NCI-H2107 (cell line): Measurements from ENCODE around the gene ATP2B2.

ENCODE experiments used
- DNase-seq: peaks from one replicate; lab custom pipeline; 2025; lab: John Stamatoyannopoulos, UW

ATP2B2 gene

GRCh38 chr3:10529809-10530208, 24.4 kb upstream of the ATP2B2 start:
- no peak for DNase-seq

DNA sequence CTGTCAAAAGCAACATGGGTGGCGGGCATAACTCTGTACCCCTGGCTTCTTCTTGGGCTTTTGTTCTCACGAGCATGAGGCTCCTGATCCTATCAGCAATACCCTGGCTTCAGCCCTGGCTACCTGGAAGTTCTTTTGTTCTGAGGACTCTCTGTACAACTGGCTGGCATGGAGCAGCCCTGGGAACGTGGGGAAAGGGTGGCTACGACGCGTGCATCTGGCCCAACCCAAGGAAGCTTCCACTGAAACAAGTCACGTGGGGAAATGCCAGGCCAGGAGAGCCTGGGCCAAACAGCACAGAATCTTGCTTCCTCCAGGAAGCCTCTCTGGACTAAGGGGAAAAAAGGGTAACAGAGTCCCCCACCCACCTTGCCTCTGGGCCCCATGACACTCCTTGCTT, 22.7 kb upstream of the ATP2B2 start:
- DNase-seq: no peak

GRCh38 chr3:10527295-10528001, 22.1 kb upstream of the ATP2B2 start:
- DNase-seq: no peak

DNA sequence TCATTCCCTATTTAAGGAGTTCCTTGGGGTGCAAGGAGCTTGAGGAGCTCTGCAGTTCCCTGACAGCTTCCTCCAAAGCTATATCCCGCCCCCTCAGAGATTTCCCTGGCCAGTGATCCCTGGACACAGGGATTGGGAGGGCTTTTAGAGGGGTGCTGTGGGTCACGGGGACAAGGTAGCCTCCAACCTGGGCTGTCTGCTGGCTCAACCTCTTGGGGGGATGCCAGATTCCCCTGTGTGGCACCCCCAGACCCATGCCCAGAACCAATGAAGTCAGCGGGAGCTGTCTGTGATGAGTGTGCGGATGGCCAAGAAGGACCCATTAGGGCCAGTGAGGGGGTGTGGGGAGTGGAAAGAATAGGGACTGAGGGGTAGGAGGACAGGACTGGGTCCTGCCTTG, 21.0 kb upstream of the ATP2B2 start:
- no peak for DNase-seq

GRCh38 chr3:10524799-10525301, 19.5 kb upstream of the ATP2B2 start:
- no peak for DNase-seq

DNA sequence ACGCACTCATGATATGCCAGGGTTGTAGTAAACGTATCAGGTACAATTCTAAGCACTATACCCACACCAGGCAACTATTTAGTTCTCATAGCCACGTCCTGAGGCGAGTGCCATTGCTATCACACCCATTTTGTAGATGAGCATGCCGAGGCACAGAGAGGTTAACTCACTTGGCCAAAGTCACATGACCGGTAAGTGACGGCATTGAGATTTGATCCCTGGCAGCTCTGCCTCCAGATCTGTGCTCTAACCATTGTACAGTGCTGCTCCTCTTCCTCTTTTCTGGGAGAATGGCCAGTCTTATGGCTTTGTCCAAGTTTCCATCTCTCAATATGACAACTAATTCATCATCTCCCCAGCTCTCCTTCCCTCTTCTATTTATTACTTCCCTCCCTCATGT, 18.9 kb upstream of the ATP2B2 start:
- no peak for DNase-seq

DNA sequence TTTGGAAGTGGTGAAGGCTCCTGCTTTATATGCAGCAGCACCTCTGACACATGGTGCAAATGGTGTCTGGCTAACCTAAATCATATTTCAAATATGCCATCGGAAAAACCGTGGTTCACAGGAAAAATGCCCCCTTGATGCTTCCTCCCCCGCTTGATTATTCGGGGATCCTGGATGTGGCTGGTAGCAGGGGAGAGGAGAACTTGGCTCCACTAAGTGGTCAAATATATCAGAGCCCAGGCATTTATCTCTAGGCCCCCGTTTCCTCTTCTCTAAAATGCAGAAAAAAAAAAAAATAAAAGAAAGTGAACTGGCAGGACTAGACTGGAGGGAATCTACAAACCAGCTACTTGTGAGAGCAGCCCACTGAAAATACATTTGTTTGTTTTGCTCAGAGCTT, 18.2 kb upstream of the ATP2B2 start:
- no peak for DNase-seq

- no peak for DNase-seq
Measured at GRCh38 chr3:10522646-10523303, 17.4 kb upstream of the ATP2B2 start.

GRCh38 chr3:10521772-10522441, 16.5 kb upstream of the ATP2B2 start:
- DNase-seq: no peak

DNA sequence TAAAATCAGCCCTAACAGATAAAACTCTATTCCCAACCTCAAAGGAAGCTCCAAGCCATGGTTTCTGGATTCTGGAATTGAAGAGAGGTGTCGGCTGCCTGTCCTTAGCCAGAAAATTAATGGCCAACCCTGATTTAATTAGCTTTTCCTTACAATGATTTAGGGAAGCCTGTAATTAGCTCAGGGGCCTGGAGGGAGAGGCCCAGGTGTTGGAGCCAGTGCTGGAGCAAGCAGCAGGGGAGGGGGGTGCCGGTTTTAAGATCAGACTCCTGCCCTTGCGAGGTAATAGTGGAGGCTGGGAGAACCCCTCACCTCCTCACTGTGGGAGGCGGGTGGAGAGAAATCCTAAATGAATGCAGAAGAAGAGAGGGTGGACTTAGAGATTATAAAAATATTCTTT, 14.7 kb upstream of the ATP2B2 start:
- no peak for DNase-seq

DNA sequence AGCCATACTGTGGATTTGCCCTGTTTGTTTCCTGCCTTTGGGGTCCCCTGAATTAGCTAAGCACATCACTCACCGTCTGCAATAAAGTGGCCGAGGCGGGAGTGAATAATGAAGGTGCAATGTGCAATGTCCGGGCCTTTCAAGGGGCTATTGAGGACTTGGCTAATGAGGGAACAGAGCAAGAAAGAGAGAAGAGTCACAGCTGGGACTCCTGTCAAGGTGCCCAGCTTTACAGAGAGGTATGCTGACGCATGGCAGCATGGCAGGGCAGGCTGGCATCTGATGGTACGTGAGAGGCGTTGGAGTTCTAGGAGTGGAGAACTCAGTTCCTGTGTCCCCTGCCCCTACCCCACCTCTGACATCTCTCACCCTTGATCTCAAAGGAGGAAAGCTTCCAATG, 13.8 kb upstream of the ATP2B2 start:
- no peak for DNase-seq

DNA sequence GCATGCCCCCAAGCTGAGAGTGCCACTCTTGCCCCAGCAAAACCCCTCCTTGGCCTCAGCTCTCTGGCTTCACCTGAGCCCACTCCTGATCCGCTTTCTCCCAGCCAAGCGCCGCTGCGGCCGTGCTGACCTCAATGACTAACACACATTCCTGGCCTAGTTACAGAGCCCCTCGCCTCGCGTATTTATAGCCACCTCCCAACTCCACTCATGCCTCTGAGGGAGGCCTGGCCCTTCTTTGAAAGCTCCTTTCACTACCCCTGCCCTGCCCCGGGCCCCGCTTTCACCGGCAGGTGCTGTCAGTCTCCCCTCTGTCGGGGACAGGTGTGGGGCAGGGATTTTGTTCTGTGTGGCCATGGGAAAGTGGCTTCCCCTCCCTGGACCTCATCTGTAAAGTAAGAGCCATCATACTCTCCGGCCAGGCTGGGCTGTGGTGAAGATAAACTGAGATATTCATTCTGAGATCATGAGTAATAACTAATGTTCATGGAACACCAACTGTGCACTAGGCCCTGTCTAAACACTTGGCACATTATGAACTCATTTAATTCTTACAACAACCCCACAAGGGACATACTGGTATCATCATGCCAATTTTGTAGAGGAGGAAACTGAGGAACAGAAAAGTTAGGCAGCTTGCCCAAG, 13.2 kb upstream of the ATP2B2 start:
- no peak for DNase-seq

GRCh38 chr3:10517627-10518026, 12.2 kb upstream of the ATP2B2 start:
- no peak for DNase-seq

- no peak for DNase-seq
Measured at GRCh38 chr3:10516544-10517452, 11.4 kb upstream of the ATP2B2 start.

- DNase-seq: no peak
Measured at GRCh38 chr3:10515884-10516495, 10.6 kb upstream of the ATP2B2 start.

DNA sequence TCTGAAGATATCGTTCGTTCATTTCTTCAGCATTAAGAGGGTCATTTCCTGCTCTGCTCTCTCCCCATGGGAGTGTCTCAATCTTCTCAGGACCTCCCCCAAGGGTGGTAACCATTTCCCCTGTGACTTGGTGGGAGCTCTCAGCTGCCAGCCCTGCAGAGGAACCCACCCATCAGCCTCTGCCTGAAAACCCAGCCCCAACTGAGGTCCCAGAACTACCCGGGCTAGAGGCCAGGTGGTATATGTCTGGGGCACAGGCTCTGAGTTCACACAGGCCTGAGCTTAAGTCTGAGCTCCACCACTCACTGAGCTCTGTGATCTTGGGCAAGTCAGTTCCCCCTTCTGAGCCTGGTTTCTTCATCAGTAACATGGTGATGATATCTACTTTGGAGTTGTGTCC, 10.0 kb upstream of the ATP2B2 start:
- DNase-seq: no peak

- no peak for DNase-seq
Measured at GRCh38 chr3:10514407-10515069, 9.2 kb upstream of the ATP2B2 start.

DNA sequence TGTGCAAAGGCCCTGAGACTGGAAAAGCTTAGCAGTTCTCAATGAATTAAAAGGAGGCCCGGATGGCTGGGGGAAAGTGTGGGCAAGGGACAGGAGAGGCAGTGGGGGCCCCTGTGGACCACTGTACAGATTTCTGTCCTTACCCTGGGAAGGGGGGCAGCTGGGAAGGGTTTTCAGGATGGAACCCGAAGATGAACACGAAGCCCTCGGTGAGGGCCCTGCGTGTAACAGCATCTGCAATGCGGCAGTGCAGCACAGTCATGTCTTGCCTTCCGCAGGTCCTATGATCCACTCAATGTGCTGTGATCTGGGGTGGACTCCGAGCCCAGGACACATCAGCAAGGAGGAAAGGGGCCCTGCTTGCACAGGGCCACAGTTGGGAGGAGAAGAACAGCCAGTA, 7.9 kb upstream of the ATP2B2 start:
- no peak for DNase-seq

GRCh38 chr3:10512687-10513086, 7.3 kb upstream of the ATP2B2 start:
- DNase-seq: no peak

DNA sequence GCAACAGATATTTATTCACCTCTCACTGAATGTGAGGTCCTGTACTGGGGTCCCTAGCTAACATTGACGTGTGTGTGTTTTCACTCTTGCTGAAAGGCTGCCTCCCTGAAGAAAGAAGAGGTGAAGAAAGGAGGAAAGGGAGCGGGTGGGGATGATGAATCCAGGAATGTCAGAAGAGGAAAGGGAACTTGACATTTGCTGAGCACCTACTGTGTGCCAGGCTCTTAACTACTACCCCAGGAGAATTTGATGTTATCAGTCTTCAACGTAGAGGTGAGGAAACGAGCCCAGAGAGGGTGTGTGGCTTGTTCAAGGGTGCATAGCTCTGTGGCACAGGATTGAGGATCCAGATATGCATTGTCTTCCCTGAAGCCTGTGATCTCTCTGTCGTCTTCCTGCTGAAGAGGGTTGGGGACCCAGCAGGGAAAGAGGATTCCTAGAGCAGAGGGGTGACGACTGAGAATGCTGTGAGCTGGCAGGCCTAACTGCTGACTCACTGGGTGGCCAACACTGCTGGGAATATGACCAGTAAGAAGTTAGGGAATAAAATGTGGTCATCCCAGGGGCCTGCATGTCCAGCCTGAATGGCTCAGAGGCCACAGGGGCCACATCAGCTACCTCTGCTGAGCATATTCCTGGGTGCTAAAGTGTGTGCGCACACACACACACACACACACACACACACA, 6.6 kb upstream of the ATP2B2 start:
- DNase-seq: no peak
